HG03135 (cell line): Measurements from ENCODE around the gene LTF.
"Not testable (repeated sequence)": the region's sequence is repeated elsewhere in the genome, so short reads cannot be mapped to it uniquely, and the experiment has no call there.

ENCODE experiments used
- ATAC-seq: cut with Tn5 transposase; IDR thresholded peaks from one replicate; pipeline ENCODE4 v1.9.1; 2021; ENCODE audit warnings: mild to moderate bottlenecking, moderate library complexity; ENCODE audit not compliant: unreplicated experiment

LTF gene

GRCh38 chr3:46416811-46417510, 47.7 kb downstream of the LTF start:
- ATAC-seq = no peak

GRCh38 chr3:46416125-46416810, 48.4 kb downstream of the LTF start:
- no peak for ATAC-seq

- ATAC-seq = no peak
Measured at GRCh38 chr3:46414739-46415138, 50.0 kb downstream of the LTF start.

- ATAC-seq = no peak
Measured at GRCh38 chr3:46413951-46414350, 50.8 kb downstream of the LTF start.

GRCh38 chr3:46412786-46413298, 51.9 kb downstream of the LTF start:
- ATAC-seq = no peak

- no peak for ATAC-seq
Measured at GRCh38 chr3:46411271-46411670, 53.4 kb downstream of the LTF start.

GRCh38 chr3:46410669-46411068, 54.0 kb downstream of the LTF start:
- ATAC-seq = no peak

- no peak for ATAC-seq
Measured at GRCh38 chr3:46409739-46410489, 54.8 kb downstream of the LTF start.

- ATAC-seq = no peak
Measured at GRCh38 chr3:46408853-46409252, 55.9 kb downstream of the LTF start.

- no peak for ATAC-seq
Measured at GRCh38 chr3:46407970-46408369, 56.7 kb downstream of the LTF start.

GRCh38 chr3:46406788-46407611, 57.7 kb downstream of the LTF start, which contains the start of the genes CCR5AS and CCRL2:
Gene CCR5AS, minus strand, starts transcription at chr3:46407066.
Gene CCRL2, plus strand, starts transcription at chr3:46407259. Its CDS starts 821 bp downstream, at chr3:46408080.
- peak; percentile 54 for ATAC-seq

GRCh38 chr3:46406443-46406787, 58.3 kb downstream of the LTF start:
- no peak for ATAC-seq

GRCh38 chr3:46405301-46406019, 59.2 kb downstream of the LTF start:
- ATAC-seq = no peak

GRCh38 chr3:46402902-46403301, 61.8 kb downstream of the LTF start:
- ATAC-seq = not testable (repeated sequence)

GRCh38 chr3:46401579-46401978, 63.1 kb downstream of the LTF start:
- ATAC-seq = no peak

GRCh38 chr3:46400846-46401245, 63.9 kb downstream of the LTF start:
- no peak for ATAC-seq

- ATAC-seq = no peak
Measured at GRCh38 chr3:46400000-46400734, 64.5 kb downstream of the LTF start.

- ATAC-seq = no peak
Measured at GRCh38 chr3:46399557-46399956, 65.1 kb downstream of the LTF start.

GRCh38 chr3:46399098-46399497, 65.6 kb downstream of the LTF start:
- ATAC-seq = no peak
